GM23338 (cell line): ENCODE data around the gene RRAS. TPM values are rescaled to one million over a fixed set of nuclear protein-coding genes. Genes with fewer than 3 reads are reported as not detected.

Experiments used
- ATAC-seq: fragments of 200-7000 bp; cut with Tn5 transposase; 3 replicates; pipeline ENCODE4 v1.9.1; 2020
- DNase-seq: peaks from one replicate; pipeline ENCODE4 v3.0.0-alpha.2; 2015; ENCODE audit warnings: low spot score
- H2AFZ ChIP-seq: fragments of 200-600 bp; sonication (generic); 2 replicates; pipeline ENCODE4 v1.8.0; 2016; ENCODE audit warnings: antibody characterized with exemption, mild to moderate bottlenecking, moderate library complexity
- H3F3A ChIP-seq: fragments of 200-600 bp; sonication (generic); replicated peaks from 2 replicates; pipeline ENCODE4 v1.8.0; 2017; ENCODE audit warnings: antibody characterized with exemption, mixed run types, low read depth
- H3K27ac ChIP-seq: fragments of 200-600 bp; sonication (generic); 2 replicates; pipeline ENCODE4 v1.6.1; 2016; ENCODE audit warnings: low read depth
- H3K27me3 ChIP-seq: fragments of 200-600 bp; sonication (generic); 2 replicates; pipeline ENCODE4 v1.8.0; 2016; ENCODE audit warnings: mild to moderate bottlenecking, mixed run types, moderate library complexity; ENCODE audit not compliant: insufficient read depth
- H3K36me3 ChIP-seq: fragments of 200-600 bp; sonication (generic); 2 replicates; pipeline ENCODE4 v1.8.0; 2016; ENCODE audit warnings: mild to moderate bottlenecking; ENCODE audit not compliant: insufficient read depth
- H3K4me1 ChIP-seq: fragments of 200-600 bp; sonication (generic); 2 replicates; pipeline ENCODE4 v1.8.0; 2016; ENCODE audit warnings: mild to moderate bottlenecking, moderate library complexity; ENCODE audit not compliant: insufficient read depth
- H3K4me2 ChIP-seq: fragments of 200-600 bp; sonication (generic); 2 replicates; pipeline ENCODE4 v1.7.1; 2017; ENCODE audit warnings: mixed run types
- H3K4me3 ChIP-seq: fragments of 200-600 bp; sonication (generic); 2 replicates; pipeline ENCODE4 v1.6.1; 2016; ENCODE audit warnings: mixed run types
- H3K79me2 ChIP-seq: fragments of 200-600 bp; sonication (generic); replicated peaks from 2 replicates; pipeline ENCODE4 v1.8.0; 2017; ENCODE audit warnings: mild to moderate bottlenecking; ENCODE audit not compliant: insufficient read depth
- H3K9me2 ChIP-seq: fragments of 200-600 bp; sonication (generic); 2 replicates; pipeline ENCODE4 v1.8.0; 2017; ENCODE audit not compliant: insufficient read depth
- H4K20me1 ChIP-seq: fragments of 200-600 bp; sonication (generic); replicated peaks from 2 replicates; pipeline ENCODE4 v1.8.0; 2017; ENCODE audit warnings: mild to moderate bottlenecking; ENCODE audit not compliant: insufficient read depth
- H3K27ac Mint-ChIP-seq: 2 replicates; pipeline ENCODE4 v1.8.0; 2020; ENCODE audit warnings: inconsistent platforms, mild to moderate bottlenecking, moderate library complexity, mixed read lengths
- H3K27me3 Mint-ChIP-seq: 3 replicates; pipeline ENCODE4 v1.8.0; 2022; ENCODE audit warnings: low read depth, mild to moderate bottlenecking, moderate library complexity, mixed read lengths, inconsistent platforms; ENCODE audit not compliant: insufficient read depth, poor library complexity
- H3K36me3 Mint-ChIP-seq: 3 replicates; pipeline ENCODE4 v1.8.0; 2021; ENCODE audit warnings: low read depth, mild to moderate bottlenecking, inconsistent platforms, moderate library complexity, mixed read lengths
- H3K4me1 Mint-ChIP-seq: 3 replicates; pipeline ENCODE4 v1.8.0; 2020; ENCODE audit warnings: mild to moderate bottlenecking, inconsistent platforms, mixed read lengths
- H3K4me3 Mint-ChIP-seq: 3 replicates; pipeline ENCODE4 v1.8.0; 2021; ENCODE audit warnings: moderate library complexity, mild to moderate bottlenecking, inconsistent platforms, mixed read lengths
- H3K9me3 Mint-ChIP-seq: 3 replicates; pipeline ENCODE4 v1.8.0; 2020; ENCODE audit warnings: moderate library complexity, mild to moderate bottlenecking, inconsistent platforms, mixed read lengths
- CREB1 ChIP-seq: fragments of 250-450 bp; sonication (Bioruptor Pico); IDR thresholded peaks from 2 replicates; pipeline ENCODE4 v1.5.0; 2020; ENCODE audit warnings: low read depth, mild to moderate bottlenecking, moderate library complexity
- CTCF ChIP-seq, 2 experiments: fragments of 200-600 bp in 1 of 2; sonication (generic) in 1 of 2; conservative IDR thresholded peaks; 2 replicates each; pipeline versions ENCODE4 v1.5.1 to v1.6.1; 2016 to 2017; ENCODE audit warnings: antibody characterized with exemption in 2 of 2, low read depth in 2 of 2, mild to moderate bottlenecking in 2 of 2, moderate library complexity in 1 of 2
- ETS1 ChIP-seq: IDR thresholded peaks from 2 replicates; pipeline ENCODE4 v1.6.1; 2016; ENCODE audit warnings: antibody characterized with exemption
- EZH2 ChIP-seq: fragments of 200-600 bp; sonication (generic); IDR thresholded peaks from one replicate; pipeline ENCODE4 v1.8.0; 2017; ENCODE audit warnings: antibody characterized with exemption, mild to moderate bottlenecking, low read depth; ENCODE audit not compliant: unreplicated experiment
- EZH2phosphoT487 ChIP-seq: fragments of 200-600 bp; sonication (generic); IDR thresholded peaks from one replicate; pipeline ENCODE4 v1.8.1; 2018; ENCODE audit warnings: antibody characterized with exemption; ENCODE audit not compliant: unreplicated experiment
- JUNB ChIP-seq: IDR thresholded peaks from one replicate; pipeline ENCODE4 v1.6.1; 2016; ENCODE audit warnings: antibody characterized with exemption; ENCODE audit not compliant: unreplicated experiment
- NANOG ChIP-seq: IDR thresholded peaks from 2 replicates; pipeline ENCODE4 v1.6.1; 2016; ENCODE audit warnings: antibody characterized with exemption, borderline replicate concordance
- POLR2AphosphoS5 ChIP-seq: IDR thresholded peaks from 2 replicates; pipeline ENCODE4 v1.6.1; 2016; ENCODE audit warnings: antibody characterized with exemption, low read depth
- REST ChIP-seq: IDR thresholded peaks from one replicate; pipeline ENCODE4 v1.6.1; 2018; ENCODE audit warnings: antibody characterized with exemption; ENCODE audit not compliant: unreplicated experiment
- STAT1 ChIP-seq: IDR thresholded peaks from one replicate; pipeline ENCODE4 v1.6.1; 2016; ENCODE audit warnings: antibody characterized with exemption; ENCODE audit not compliant: unreplicated experiment
- ZNF114 ChIP-seq: fragments of 250-450 bp; sonication (Bioruptor Pico); IDR thresholded peaks from 2 replicates; pipeline ENCODE4 v1.5.0; 2020; ENCODE audit warnings: mild to moderate bottlenecking, moderate library complexity
- ZNF331 ChIP-seq: fragments of 250-450 bp; sonication (Bioruptor Pico); IDR thresholded peaks from 2 replicates; pipeline ENCODE4 v1.5.0; 2020; ENCODE audit warnings: low read depth, mild to moderate bottlenecking, moderate library complexity
- ZNF462 ChIP-seq: fragments of 250-450 bp; sonication (Bioruptor Pico); IDR thresholded peaks from 2 replicates; pipeline ENCODE4 v1.5.0; 2020; ENCODE audit warnings: mild to moderate bottlenecking, moderate library complexity
- polyA plus RNA-seq: library from polyadenylated mRNA; unstranded; fragments of >200 nt; fragmentation: Nextera tagmentation; extraction: Ambion mirVana; gene quantifications from 2 replicates; pipeline ENCODE4 v1.2.1, GENCODE V29; 2016
- total RNA-seq: library from RNA; depleted of rRNA; stranded (reverse); fragments of >200 nt; shearing (Covaris generic); gene quantifications from 2 replicates; pipeline ENCODE4 v1.2.3, GENCODE V29; 2014

Gene RRAS
- total and polyA plus RNA-seq, 2 experiments from 2014 or later, result 9.3 to 30.0 TPM

GRCh38 chr19:49589502-49589905 lies 50.4 kb downstream of the RRAS start:
- peak overlapping the region; percentile 62 for H3K4me2 ChIP-seq
- no peaks in the 10 kb centered on the region; the same call in 1 of the 2 replicates for H4K20me1 ChIP-seq
- H3F3A ChIP-seq, result peaks cover 27% of the 10 kb centered on the region
- peaks cover 25% of the 10 kb centered on the region for H3K79me2 ChIP-seq
- DNase-seq (no peak), ATAC-seq (peak; percentile 1; the same call in 1 of the 3 replicates)
- H2AFZ ChIP-seq, result no peak overlapping the region
- no peaks in the 10 kb centered on the region; the same call in 2 of the 3 replicates for H3K9me3 Mint-ChIP-seq
- H3K4me1 Mint-ChIP-seq, result peaks cover 18% of the 10 kb centered on the region
- H3K27me3 Mint-ChIP-seq, result peaks cover 22% of the 10 kb centered on the region
- H3K4me3 ChIP-seq, result peak overlapping the region; percentile 30; the same call in 1 of the 2 replicates
- TF ChIP-seq ZNF331 (CRISPR knock-in tag), result no peak
- no peak for TF ChIP-seq ZNF114 (CRISPR knock-in tag)
- no peak for TF ChIP-seq NANOG
- no peak for TF ChIP-seq CREB1
- TF ChIP-seq JUNB, result no peak
- TF ChIP-seq EZH2phosphoT487, result no peak
- TF ChIP-seq POLR2AphosphoS5, result no peak
- TF ChIP-seq ETS1, result no peak
- TF ChIP-seq CTCF (conservative IDR thresholded peaks at IDR 0.05; ENCODE audit: low read depth in 2 of 2), result no peak
- no peak for TF ChIP-seq EZH2
- TF ChIP-seq REST, result no peak
- TF ChIP-seq STAT1, result no peak
- TF ChIP-seq ZNF462 (CRISPR knock-in tag), result no peak
- peaks cover 21% of the 10 kb centered on the region for H3K36me3 Mint-ChIP-seq
- no peaks in the 10 kb centered on the region for H3K27me3 ChIP-seq
- H3K4me3 Mint-ChIP-seq, result peak overlapping the region; percentile 49; the same call in 2 of the 3 replicates
- peak overlapping the region; percentile 87 for H3K27ac Mint-ChIP-seq
- peak overlapping the region; percentile 85 for H3K27ac ChIP-seq
- peaks cover 6% of the 10 kb centered on the region; the same call in 1 of the 2 replicates for H3K36me3 ChIP-seq
- H3K9me2 ChIP-seq, result no peaks in the 10 kb centered on the region
- peaks cover 18% of the 10 kb centered on the region for H3K4me1 ChIP-seq
